NCI-H1436 (cell line): Measurements from ENCODE around the gene CD2.
"Not testable (repeated sequence)": the region's sequence is repeated elsewhere in the genome, so short reads cannot be mapped to it uniquely, and the experiment has no call there.

Source experiments
- DNase-seq: peaks from one replicate; lab custom pipeline; 2025; lab: John Stamatoyannopoulos, UW

CD2 gene

GRCh38 chr1:116731439-116731838 lies 22.8 kb upstream of the CD2 start:
- DNase-seq: no peak

GRCh38 chr1:116732726-116733125 lies 21.5 kb upstream of the CD2 start:
- no peak for DNase-seq

GRCh38 chr1:116733476-116734365 lies 20.5 kb upstream of the CD2 start:
- no peak for DNase-seq

DNA sequence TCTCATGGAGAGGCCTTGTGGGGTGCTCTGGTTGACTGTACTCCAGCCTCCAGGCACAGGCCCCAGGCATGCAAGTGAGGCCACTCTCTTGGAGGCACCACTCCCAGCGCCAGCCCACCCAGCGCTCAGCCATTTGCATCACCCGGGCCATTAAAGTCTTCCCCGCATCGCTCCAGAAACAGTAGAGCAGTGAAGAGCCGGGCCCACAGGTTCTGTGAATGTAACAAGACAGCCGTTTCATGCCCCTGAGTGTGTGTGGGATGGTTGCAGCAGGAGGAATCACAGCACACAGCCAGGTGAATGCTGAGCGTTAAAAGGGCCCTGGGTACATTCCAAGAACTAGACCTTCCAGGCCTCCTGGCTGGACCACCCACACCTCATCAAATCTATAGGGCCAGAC lies 19.0 kb upstream of the CD2 start:
- no peak for DNase-seq

- peak; percentile 6 for DNase-seq
Measured at GRCh38 chr1:116737020-116737854, 17.0 kb upstream of the CD2 start.

GRCh38 chr1:116737855-116738321 lies 16.3 kb upstream of the CD2 start:
- no peak for DNase-seq

- no peak for DNase-seq
Measured at GRCh38 chr1:116738673-116739370, 15.4 kb upstream of the CD2 start.

GRCh38 chr1:116739371-116740012 lies 14.7 kb upstream of the CD2 start:
- DNase-seq: no peak

DNA sequence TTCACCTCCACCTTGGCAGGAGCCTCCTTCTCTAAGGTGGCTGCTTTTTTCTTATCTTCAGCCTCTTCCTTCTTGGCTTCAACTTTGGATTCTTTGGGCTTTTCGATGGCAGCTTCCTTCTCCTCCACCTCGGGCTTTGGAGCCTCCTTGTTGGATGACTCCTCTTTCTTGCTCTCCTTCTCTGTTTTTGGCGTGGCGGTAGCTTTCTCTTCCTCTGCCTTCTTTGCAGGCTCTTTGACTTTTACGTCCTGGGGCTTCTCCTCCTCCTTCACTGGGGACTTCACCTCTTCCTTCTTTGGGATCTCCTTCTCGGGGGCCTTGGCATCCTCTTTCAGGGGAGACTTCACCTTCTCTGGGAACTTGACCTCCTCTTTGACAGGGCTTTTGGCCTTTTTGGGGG lies 13.9 kb upstream of the CD2 start:
- no peak for DNase-seq

- no peak for DNase-seq
Measured at GRCh38 chr1:116740746-116741145, 13.5 kb upstream of the CD2 start.

- DNase-seq: no peak
Measured at GRCh38 chr1:116741836-116742565, 12.2 kb upstream of the CD2 start.

DNA sequence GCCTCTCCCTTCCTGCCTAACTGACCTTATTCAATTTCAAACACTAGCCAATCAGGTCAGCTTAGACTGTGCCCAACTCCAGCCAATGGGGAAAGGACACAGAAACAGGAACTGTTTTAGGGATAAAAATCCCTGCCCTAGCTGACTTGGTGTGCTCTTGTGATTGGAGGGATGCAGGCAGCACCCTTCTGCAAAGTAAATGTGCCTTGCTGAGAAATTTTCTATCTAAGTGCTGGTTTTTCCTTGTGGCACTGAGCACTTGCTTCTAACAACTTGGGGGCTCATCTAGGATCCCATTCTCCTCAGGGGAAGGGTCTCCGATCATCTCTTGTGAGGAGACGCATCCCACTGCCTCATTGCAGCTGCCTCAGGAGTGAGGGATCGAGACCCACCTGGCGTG lies 10.7 kb upstream of the CD2 start:
- DNase-seq: no peak

- DNase-seq: no peak
Measured at GRCh38 chr1:116748272-116748671, 6.0 kb upstream of the CD2 start.

- DNase-seq: no peak
Measured at GRCh38 chr1:116751146-116751545, 3.1 kb upstream of the CD2 start.

DNA sequence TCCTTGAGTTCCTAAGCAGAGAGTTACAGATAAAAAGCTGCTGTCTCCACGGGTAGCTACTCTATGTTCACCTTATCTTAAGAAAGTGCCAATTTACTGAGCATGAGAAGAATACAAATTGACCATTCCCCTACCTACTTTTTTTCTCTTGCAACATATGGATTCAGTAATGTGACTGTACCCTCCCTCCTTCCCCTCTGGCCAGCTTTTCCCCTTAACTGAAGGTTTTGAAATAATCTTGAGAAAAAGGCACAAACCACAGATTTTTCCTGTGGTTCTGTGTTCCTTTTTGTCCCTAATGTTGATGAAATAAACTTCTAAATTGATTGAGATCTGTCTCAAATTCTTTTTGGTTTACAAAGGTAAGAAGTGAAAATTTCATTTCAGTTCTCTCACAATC lies 2.6 kb upstream of the CD2 start:
- DNase-seq: no peak

GRCh38 chr1:116753312-116753711 lies 918 bp upstream of the CD2 start:
- DNase-seq: no peak

GRCh38 chr1:116755066-116755465 lies 836 bp downstream of the CD2 start:
- DNase-seq: no peak

DNA sequence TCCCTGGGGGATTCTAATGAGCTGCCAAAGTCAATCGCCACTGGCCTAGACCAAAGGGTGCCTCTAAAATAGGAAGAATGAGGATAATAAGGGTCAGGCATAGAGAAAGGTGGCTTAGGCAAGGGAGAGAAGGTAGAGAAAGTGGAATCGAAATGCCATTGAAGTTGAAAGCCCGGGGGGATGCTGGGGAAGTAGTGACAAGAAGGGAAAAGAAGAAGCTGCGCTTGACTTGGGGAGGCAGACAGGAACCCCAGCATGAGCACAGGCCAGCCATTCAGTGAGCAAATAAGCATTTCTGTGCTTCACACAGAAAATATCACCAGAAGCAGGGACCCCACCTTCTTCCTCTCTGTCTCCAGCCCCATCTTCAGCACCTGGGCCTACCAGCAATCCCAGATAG lies 1.5 kb downstream of the CD2 start:
- DNase-seq: no peak

GRCh38 chr1:116756092-116756491 lies 1.9 kb downstream of the CD2 start:
- not testable (repeated sequence) for DNase-seq

DNA sequence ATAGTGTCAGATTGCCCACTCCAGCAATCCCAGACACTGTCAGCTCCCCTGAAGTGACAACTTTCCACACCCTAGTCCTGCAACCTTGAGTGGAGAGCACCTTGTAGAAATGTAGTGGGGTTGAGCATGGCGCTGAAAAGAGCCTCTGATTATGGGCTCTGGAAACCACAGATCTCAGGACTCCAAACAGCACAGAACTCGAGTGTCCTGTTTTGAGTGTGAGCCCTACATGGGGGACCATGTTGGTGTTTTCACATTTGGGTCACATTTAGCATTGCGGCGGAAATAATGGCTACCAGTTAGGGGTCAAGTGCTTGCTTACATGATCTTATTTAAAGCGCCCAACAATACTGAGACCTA lies 4.2 kb downstream of the CD2 start:
- not testable (repeated sequence) for DNase-seq

GRCh38 chr1:116759636-116760035 lies 5.4 kb downstream of the CD2 start:
- no peak for DNase-seq
